Astrocyte (in vitro differentiated cells and primary cell): Measurements from ENCODE around the gene GSTP1. TPM values are rescaled to one million over a fixed set of nuclear protein-coding genes. Genes with fewer than 3 reads are reported as not detected.

Experiments used
- DNase-seq: peaks from one replicate; pipeline ENCODE4 v3.0.0-alpha.2; 2010; ENCODE audit warnings: low read depth
- FAIRE-seq: peaks from 2 replicates; lab custom pipeline; 2011; peaks lifted over from hg19 to GRCh38; lab: Jason Lieb, UNC
- H2AFZ ChIP-seq: 2 replicates; pipeline ENCODE4 v1.6.0; 2012; ENCODE audit warnings: low read depth, low read length, inconsistent platforms
- H3K27ac ChIP-seq: 2 replicates; pipeline ENCODE4 v1.5.1; 2011; ENCODE audit warnings: low read depth, low read length, inconsistent platforms
- H3K27me3 ChIP-seq: 2 replicates; pipeline ENCODE4 v1.6.0; 2011; ENCODE audit warnings: low read length, inconsistent platforms; ENCODE audit not compliant: insufficient read depth
- H3K36me3 ChIP-seq: 2 replicates; pipeline ENCODE4 v1.5.1; 2011; ENCODE audit warnings: low read length, inconsistent platforms; ENCODE audit not compliant: insufficient read depth
- H3K4me1 ChIP-seq: 2 replicates; pipeline ENCODE4 v1.5.1; 2011; ENCODE audit warnings: low read length, inconsistent platforms; ENCODE audit not compliant: insufficient read depth
- H3K4me2 ChIP-seq: 2 replicates; pipeline ENCODE4 v1.6.0; 2012; ENCODE audit warnings: low read length, inconsistent platforms
- H3K4me3 ChIP-seq: 2 replicates; pipeline ENCODE4 v1.5.1; 2011; ENCODE audit warnings: low read depth, mild to moderate bottlenecking, low read length, inconsistent platforms; ENCODE audit not compliant: insufficient read depth
- H3K79me2 ChIP-seq: 2 replicates; pipeline ENCODE4 v1.6.0; 2012; ENCODE audit warnings: mild to moderate bottlenecking, low read length, inconsistent platforms; ENCODE audit not compliant: insufficient read depth
- H3K9ac ChIP-seq: 2 replicates; pipeline ENCODE4 v1.6.0; 2012; ENCODE audit warnings: mild to moderate bottlenecking, low read length, inconsistent platforms
- H3K9me3 ChIP-seq: 2 replicates; pipeline ENCODE4 v1.5.1; 2012; ENCODE audit warnings: low read depth, mild to moderate bottlenecking, low read length, inconsistent platforms; ENCODE audit not compliant: insufficient read depth
- H4K20me1 ChIP-seq: 2 replicates; pipeline ENCODE4 v1.6.0; 2012; ENCODE audit warnings: low read length, inconsistent platforms; ENCODE audit not compliant: insufficient read depth
- H3K27ac Mint-ChIP-seq: one replicate; pipeline ENCODE4 v1.8.0; 2021; ENCODE audit warnings: mild to moderate bottlenecking, mixed read lengths; ENCODE audit not compliant: unreplicated experiment
- H3K27me3 Mint-ChIP-seq: one replicate; pipeline ENCODE4 v1.8.0; 2021; ENCODE audit warnings: low read depth, mixed read lengths; ENCODE audit not compliant: unreplicated experiment
- H3K36me3 Mint-ChIP-seq: one replicate; pipeline ENCODE4 v1.8.0; 2021; ENCODE audit warnings: low read depth, mixed read lengths; ENCODE audit not compliant: unreplicated experiment
- H3K4me1 Mint-ChIP-seq: one replicate; pipeline ENCODE4 v1.8.0; 2021; ENCODE audit warnings: low read depth, mixed read lengths; ENCODE audit not compliant: unreplicated experiment
- H3K4me3 Mint-ChIP-seq: one replicate; pipeline ENCODE4 v1.8.0; 2021; ENCODE audit warnings: mild to moderate bottlenecking, moderate library complexity, mixed read lengths; ENCODE audit not compliant: unreplicated experiment
- H3K9me3 Mint-ChIP-seq: one replicate; pipeline ENCODE4 v1.8.0; 2021; ENCODE audit warnings: mild to moderate bottlenecking, mixed read lengths; ENCODE audit not compliant: unreplicated experiment
- CTCF ChIP-seq: IDR thresholded peaks from 2 replicates; pipeline ENCODE4 v1.5.1; 2011; ENCODE audit warnings: low read depth, mild to moderate bottlenecking, inconsistent platforms, low read length, moderate library complexity; ENCODE audit not compliant: insufficient read depth
- EZH2 ChIP-seq: IDR thresholded peaks from 2 replicates; pipeline ENCODE4 v1.6.1; 2012; ENCODE audit warnings: mild to moderate bottlenecking, low read length, inconsistent platforms; ENCODE audit not compliant: insufficient read depth
- total RNA-seq: library from RNA; stranded (reverse); gene quantifications from 2 replicates; pipeline ENCODE4 v1.2.1, GENCODE V29; 2021

Gene GSTP1
- total RNA-seq, 1 donor from 2014 or later, result 1,365 TPM

GRCh38 chr11:67613313-67613959 is 29.8 kb downstream of the GSTP1 start:
- Mint-ChIP-seq H3K27ac (no peak overlapping the region), H3K36me3 (peaks cover 2% of the 10 kb centered on the region), H3K4me3 (no peak overlapping the region), H3K4me1 (no peaks in the 10 kb centered on the region), H3K9me3 (peaks cover 2% of the 10 kb centered on the region), H3K27me3 (peaks cover 14% of the 10 kb centered on the region)
- Histone ChIP-seq H3K79me2 (peaks cover 2% of the 10 kb centered on the region), H3K4me2 (peak overlapping the region; percentile 55), H3K4me1 (peaks cover 4% of the 10 kb centered on the region), H3K36me3 (peaks cover 6% of the 10 kb centered on the region), H3K4me3 (no peak overlapping the region), H3K9me3 (no peaks in the 10 kb centered on the region), H3K27me3 (peaks cover 13% of the 10 kb centered on the region), H2AFZ (no peak overlapping the region), H4K20me1 (no peaks in the 10 kb centered on the region), H3K9ac (no peak overlapping the region), H3K27ac (no peak overlapping the region)
- FAIRE-seq (no peak), DNase-seq (no peak)
- TF ChIP-seq EZH2 (no peak), CTCF (no peak)

- H3K4me2 ChIP-seq, result peak overlapping the region; percentile 55
- DNase-seq (no peak), FAIRE-seq (no peak)
- H3K27me3 ChIP-seq, result peaks cover 13% of the 10 kb centered on the region
- H3K9me3 ChIP-seq, result no peaks in the 10 kb centered on the region
- no peaks in the 10 kb centered on the region for H4K20me1 ChIP-seq
- H2AFZ ChIP-seq, result no peak overlapping the region
- H3K4me1 Mint-ChIP-seq, result no peaks in the 10 kb centered on the region
- no peaks in the 10 kb centered on the region for H3K79me2 ChIP-seq
- H3K36me3 Mint-ChIP-seq, result peaks cover 2% of the 10 kb centered on the region
- H3K27ac ChIP-seq, result no peak overlapping the region
- H3K27me3 Mint-ChIP-seq, result peaks cover 16% of the 10 kb centered on the region
- no peak overlapping the region for H3K4me3 ChIP-seq
- no peak overlapping the region for H3K9ac ChIP-seq
- H3K4me1 ChIP-seq, result peaks cover 4% of the 10 kb centered on the region
- H3K27ac Mint-ChIP-seq, result peak overlapping the region; percentile 7
- H3K36me3 ChIP-seq, result peaks cover 2% of the 10 kb centered on the region
- H3K9me3 Mint-ChIP-seq, result peaks cover 2% of the 10 kb centered on the region
- TF ChIP-seq CTCF (peak; percentile 34), EZH2 (no peak)
- H3K4me3 Mint-ChIP-seq, result no peak overlapping the region
Observed at GRCh38 chr11:67613960-67614715, 30.5 kb downstream of the GSTP1 start.
